Measurements from ENCODE around the gene CFAP20DC.
A peak's percentile ranks its signal among the peaks of the same experiment; 100 is the strongest.

The CFAP20DC gene

DNA sequence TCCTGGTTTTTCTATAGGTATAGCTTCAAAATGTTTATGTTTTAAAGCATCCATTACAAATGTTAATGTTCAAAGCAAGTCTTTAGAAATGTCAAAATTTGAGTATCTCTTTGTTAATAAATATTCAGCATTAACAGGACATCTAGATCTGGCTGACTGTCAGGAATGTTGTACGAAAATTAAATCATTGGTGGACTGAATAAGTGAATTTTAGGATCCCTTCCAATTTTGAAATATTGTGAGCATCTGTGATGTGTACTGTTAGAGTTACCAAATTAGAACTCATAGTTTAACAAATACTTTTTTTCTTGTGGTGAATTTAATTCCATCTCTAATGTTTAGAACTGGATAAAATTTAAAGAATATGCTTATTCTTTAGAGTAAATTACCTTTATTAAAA lies 30.1 kb upstream of the CFAP20DC start:
- TF ChIP-seq, protein P1, sequence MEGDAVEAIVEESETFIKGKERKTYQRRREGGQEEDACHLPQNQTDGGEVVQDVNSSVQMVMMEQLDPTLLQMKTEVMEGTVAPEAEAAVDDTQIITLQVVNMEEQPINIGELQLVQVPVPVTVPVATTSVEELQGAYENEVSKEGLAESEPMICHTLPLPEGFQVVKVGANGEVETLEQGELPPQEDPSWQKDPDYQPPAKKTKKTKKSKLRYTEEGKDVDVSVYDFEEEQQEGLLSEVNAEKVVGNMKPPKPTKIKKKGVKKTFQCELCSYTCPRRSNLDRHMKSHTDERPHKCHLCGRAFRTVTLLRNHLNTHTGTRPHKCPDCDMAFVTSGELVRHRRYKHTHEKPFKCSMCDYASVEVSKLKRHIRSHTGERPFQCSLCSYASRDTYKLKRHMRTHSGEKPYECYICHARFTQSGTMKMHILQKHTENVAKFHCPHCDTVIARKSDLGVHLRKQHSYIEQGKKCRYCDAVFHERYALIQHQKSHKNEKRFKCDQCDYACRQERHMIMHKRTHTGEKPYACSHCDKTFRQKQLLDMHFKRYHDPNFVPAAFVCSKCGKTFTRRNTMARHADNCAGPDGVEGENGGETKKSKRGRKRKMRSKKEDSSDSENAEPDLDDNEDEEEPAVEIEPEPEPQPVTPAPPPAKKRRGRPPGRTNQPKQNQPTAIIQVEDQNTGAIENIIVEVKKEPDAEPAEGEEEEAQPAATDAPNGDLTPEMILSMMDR (conservative IDR thresholded peaks at IDR 0.05; ENCODE audit: low read depth, low read length): no peak

DNA sequence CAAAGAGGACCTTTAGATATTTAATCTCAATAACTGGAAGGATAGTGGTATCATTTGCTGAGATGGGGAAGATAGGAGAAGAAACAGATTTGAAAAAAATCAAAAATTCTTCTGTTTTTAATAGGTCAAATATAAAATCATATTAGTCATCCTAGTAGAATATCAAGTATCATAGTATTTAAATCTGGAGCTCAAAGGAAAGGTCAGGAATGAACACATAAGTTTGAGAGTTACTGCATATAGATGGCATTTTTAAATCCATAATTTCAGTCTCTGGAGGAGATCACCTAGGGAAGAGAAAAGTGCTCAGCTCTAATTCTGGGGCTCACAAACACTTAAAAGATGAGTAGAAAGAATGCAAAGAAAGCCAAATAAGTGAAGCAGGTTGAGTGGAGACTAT lies 24.9 kb upstream of the CFAP20DC start:
- no peaks in the 10 kb centered on the region for H3K27me3 ChIP-seq (ENCODE audit: insufficient read depth, low read depth)
- TF ChIP-seq, protein P1 (conservative IDR thresholded peaks at IDR 0.05; ENCODE audit: low read depth, low read length): no peak
- no peak overlapping the region for H3K4me2 ChIP-seq
- H3K9ac ChIP-seq: no peak overlapping the region
- H3K4me3 ChIP-seq (IDR thresholded peaks at IDR 0.05; ENCODE audit: insufficient read depth, low read depth, low read length): no peak overlapping the region
- no peak overlapping the region for H3K27ac ChIP-seq
- no peak overlapping the region for H2AFZ ChIP-seq (ENCODE audit: low read depth)
- no peaks in the 10 kb centered on the region for H3K36me3 ChIP-seq (ENCODE audit: insufficient read depth)
- H4K20me1 ChIP-seq (ENCODE audit: insufficient read depth): no peaks in the 10 kb centered on the region
- no peaks in the 10 kb centered on the region for H3K79me2 ChIP-seq (ENCODE audit: insufficient read depth, low read depth)
- H3K4me1 ChIP-seq (ENCODE audit: low read depth, poor library complexity, severe bottlenecking): peaks cover 51% of the 10 kb centered on the region

More for the DNA sequence above, 30.1 kb upstream of the CFAP20DC start:
- H3K4me1 ChIP-seq (ENCODE audit: low read depth, poor library complexity, severe bottlenecking): no peaks in the 10 kb centered on the region
- H3K4me2 ChIP-seq: no peak overlapping the region
- H4K20me1 ChIP-seq (ENCODE audit: insufficient read depth): no peaks in the 10 kb centered on the region
- no peaks in the 10 kb centered on the region for H3K79me2 ChIP-seq (ENCODE audit: insufficient read depth, low read depth)
- no peak overlapping the region for H3K4me3 ChIP-seq (IDR thresholded peaks at IDR 0.05; ENCODE audit: insufficient read depth, low read depth, low read length)
- H3K27ac ChIP-seq: no peak overlapping the region
- no peaks in the 10 kb centered on the region for H3K36me3 ChIP-seq (ENCODE audit: insufficient read depth)
- H3K9ac ChIP-seq: no peak overlapping the region
- H2AFZ ChIP-seq (ENCODE audit: low read depth): no peak overlapping the region
- no peaks in the 10 kb centered on the region for H3K27me3 ChIP-seq (ENCODE audit: insufficient read depth, low read depth)

DNA sequence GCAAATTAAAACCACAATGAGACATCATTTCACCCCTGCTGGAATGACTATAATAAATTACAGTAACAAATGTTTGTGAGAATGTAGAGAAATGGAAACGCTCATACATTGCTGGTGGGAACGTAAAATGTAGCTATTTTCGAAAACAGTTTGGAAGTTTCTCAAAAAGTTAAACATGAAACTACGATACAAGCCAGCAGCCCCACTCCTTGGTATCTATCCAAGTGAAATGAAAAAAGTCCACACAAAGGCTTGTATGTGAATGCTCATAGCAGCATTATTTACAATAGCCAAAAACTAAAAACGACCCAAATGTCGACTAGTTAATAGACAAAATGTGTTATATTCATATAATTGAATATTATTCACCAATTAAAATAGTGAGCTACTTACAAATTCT lies 22.9 kb upstream of the CFAP20DC start:
- no peaks in the 10 kb centered on the region for H3K36me3 ChIP-seq (ENCODE audit: insufficient read depth)
- no peak overlapping the region for H3K9ac ChIP-seq
- H3K79me2 ChIP-seq (ENCODE audit: insufficient read depth, low read depth): no peaks in the 10 kb centered on the region
- TF ChIP-seq, protein P1 (conservative IDR thresholded peaks at IDR 0.05; ENCODE audit: low read depth, low read length): no peak
- no peaks in the 10 kb centered on the region for H4K20me1 ChIP-seq (ENCODE audit: insufficient read depth)
- H3K4me3 ChIP-seq (IDR thresholded peaks at IDR 0.05; ENCODE audit: insufficient read depth, low read depth, low read length): no peak overlapping the region
- peak overlapping the region; percentile 34; the same call in 1 of the 2 replicates for H3K4me2 ChIP-seq
- H3K27ac ChIP-seq: no peak overlapping the region
- no peaks in the 10 kb centered on the region for H3K27me3 ChIP-seq (ENCODE audit: insufficient read depth, low read depth)
- peaks cover 62% of the 10 kb centered on the region for H3K4me1 ChIP-seq (ENCODE audit: low read depth, poor library complexity, severe bottlenecking)
- H2AFZ ChIP-seq (ENCODE audit: low read depth): no peak overlapping the region

DNA sequence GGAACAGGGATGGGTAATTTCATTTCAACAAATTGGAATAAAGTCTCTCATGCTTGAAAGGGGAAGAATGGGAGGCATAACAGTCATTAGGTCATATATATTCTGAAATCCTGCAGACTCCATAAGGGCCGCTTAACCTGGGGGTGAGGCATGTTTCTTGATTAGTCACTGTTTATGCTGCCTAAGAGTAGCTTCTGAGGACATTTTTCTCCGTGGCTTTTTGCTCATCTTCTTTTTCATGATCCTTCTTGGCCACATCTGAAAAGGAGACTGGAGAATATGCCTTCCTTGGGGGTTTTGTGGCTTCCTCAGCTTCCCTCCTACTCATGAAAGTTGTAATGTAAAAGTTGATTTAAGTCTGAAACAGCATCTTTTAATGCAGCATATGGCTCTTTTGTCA lies 20.0 kb upstream of the CFAP20DC start:
- H3K79me2 ChIP-seq (ENCODE audit: insufficient read depth, low read depth): no peaks in the 10 kb centered on the region

More for the DNA sequence above, 20.0 kb upstream of the CFAP20DC start:
- Histone ChIP-seq H3K9ac (no peak overlapping the region), H4K20me1 (ENCODE audit: insufficient read depth) (no peaks in the 10 kb centered on the region), H3K27me3 (ENCODE audit: insufficient read depth, low read depth) (no peaks in the 10 kb centered on the region), H3K27ac (peak overlapping the region; percentile 58; the same call in 1 of the 2 replicates), H3K4me1 (ENCODE audit: low read depth, poor library complexity, severe bottlenecking) (peaks cover 61% of the 10 kb centered on the region), H3K4me2 (peak overlapping the region; percentile 64; the same call in 1 of the 2 replicates), H3K4me3 (IDR thresholded peaks at IDR 0.05; ENCODE audit: insufficient read depth, low read depth, low read length) (no peak overlapping the region), H3K36me3 (ENCODE audit: insufficient read depth) (no peaks in the 10 kb centered on the region), H2AFZ (ENCODE audit: low read depth) (peak overlapping the region; percentile 31; the same call in 1 of the 2 replicates)
- TF ChIP-seq, protein P1 (conservative IDR thresholded peaks at IDR 0.05; ENCODE audit: low read depth, low read length): no peak
